HG03342 (cell line): Measurements from ENCODE around the gene GFRA4.
A peak's percentile ranks its signal among the peaks of the same experiment; 100 is the strongest.

ENCODE experiments used
- ATAC-seq: cut with Tn5 transposase; IDR thresholded peaks from one replicate; pipeline ENCODE4 v1.9.1; 2021; ENCODE audit warnings: mild to moderate bottlenecking, moderate library complexity; ENCODE audit not compliant: unreplicated experiment

Gene GFRA4

GRCh38 chr20:3674995-3675900, 12.0 kb upstream of the GFRA4 start:
- ATAC-seq, result no peak

- ATAC-seq, result no peak
Measured at GRCh38 chr20:3674447-3674846, 11.2 kb upstream of the GFRA4 start.

- no peak for ATAC-seq
Measured at GRCh38 chr20:3673221-3674070, 10.2 kb upstream of the GFRA4 start.

- ATAC-seq, result no peak
Measured at GRCh38 chr20:3672547-3673171, 9.5 kb upstream of the GFRA4 start.

- no peak for ATAC-seq
Measured at GRCh38 chr20:3671986-3672546, 8.9 kb upstream of the GFRA4 start.

GRCh38 chr20:3670945-3671344, 7.7 kb upstream of the GFRA4 start:
- no peak for ATAC-seq

- no peak for ATAC-seq
Measured at GRCh38 chr20:3670511-3670910, 7.3 kb upstream of the GFRA4 start.

GRCh38 chr20:3669710-3670367, 6.6 kb upstream of the GFRA4 start:
- ATAC-seq, result no peak

- ATAC-seq, result no peak
Measured at GRCh38 chr20:3667434-3668037, 4.3 kb upstream of the GFRA4 start.

- ATAC-seq, result no peak
Measured at GRCh38 chr20:3663858-3664257, 659 bp upstream of the GFRA4 start.

GRCh38 chr20:3661814-3662665, 1.2 kb downstream of the GFRA4 start:
- no peak for ATAC-seq

GRCh38 chr20:3661060-3661813, 2.0 kb downstream of the GFRA4 start:
- ATAC-seq, result no peak

- no peak for ATAC-seq
Measured at GRCh38 chr20:3660262-3661059, 2.7 kb downstream of the GFRA4 start.

GRCh38 chr20:3659492-3660261, 3.5 kb downstream of the GFRA4 start:
- ATAC-seq, result no peak

GRCh38 chr20:3658716-3659491, 4.3 kb downstream of the GFRA4 start:
- peak; percentile 94 for ATAC-seq

- ATAC-seq, result no peak
Measured at GRCh38 chr20:3658019-3658715, 5.0 kb downstream of the GFRA4 start.
